Measurements from ENCODE around the gene SCNM1. TPM values are rescaled to one million over a fixed set of nuclear protein-coding genes. Genes with fewer than 3 reads are reported as not detected.

SCNM1 gene
- total RNA-seq, 1 donor from 2014 or later = 34.9 TPM

DNA sequence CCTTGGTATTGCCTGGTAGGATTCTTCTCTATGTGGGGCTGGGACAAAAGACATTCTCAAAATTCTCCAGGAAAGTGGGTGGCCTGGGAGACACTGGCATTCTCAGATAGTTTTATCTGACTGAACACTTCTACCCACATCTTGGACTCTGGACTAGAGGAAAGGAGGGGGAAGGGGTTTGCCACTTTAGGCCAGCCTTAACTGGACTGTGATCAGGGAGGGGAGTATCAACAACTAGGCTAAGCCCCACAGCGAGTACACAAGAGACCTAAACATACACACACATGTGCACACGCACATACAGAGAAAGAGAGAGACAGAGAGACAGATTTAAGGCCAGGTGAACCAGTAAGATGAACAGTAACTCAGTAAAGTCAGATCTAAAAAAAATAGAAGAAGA, 18.3 kb upstream of the SCNM1 start:
- H3K4me3 Mint-ChIP-seq = peak overlapping the region; percentile 79
- no peak overlapping the region for H3K27ac Mint-ChIP-seq
- no peaks in the 10 kb centered on the region for H3K36me3 Mint-ChIP-seq

GRCh38 chr1:151156515-151156819, 9.5 kb upstream of the SCNM1 start, which contains the start of gene TNFAIP8L2:
Gene TNFAIP8L2 (plus strand): TSS chr1:151156649. CDS start chr1:151158698, 2,049 bp downstream.
- H3K4me1 Mint-ChIP-seq = no peaks in the 10 kb centered on the region
- TF ChIP-seq, protein P1, sequence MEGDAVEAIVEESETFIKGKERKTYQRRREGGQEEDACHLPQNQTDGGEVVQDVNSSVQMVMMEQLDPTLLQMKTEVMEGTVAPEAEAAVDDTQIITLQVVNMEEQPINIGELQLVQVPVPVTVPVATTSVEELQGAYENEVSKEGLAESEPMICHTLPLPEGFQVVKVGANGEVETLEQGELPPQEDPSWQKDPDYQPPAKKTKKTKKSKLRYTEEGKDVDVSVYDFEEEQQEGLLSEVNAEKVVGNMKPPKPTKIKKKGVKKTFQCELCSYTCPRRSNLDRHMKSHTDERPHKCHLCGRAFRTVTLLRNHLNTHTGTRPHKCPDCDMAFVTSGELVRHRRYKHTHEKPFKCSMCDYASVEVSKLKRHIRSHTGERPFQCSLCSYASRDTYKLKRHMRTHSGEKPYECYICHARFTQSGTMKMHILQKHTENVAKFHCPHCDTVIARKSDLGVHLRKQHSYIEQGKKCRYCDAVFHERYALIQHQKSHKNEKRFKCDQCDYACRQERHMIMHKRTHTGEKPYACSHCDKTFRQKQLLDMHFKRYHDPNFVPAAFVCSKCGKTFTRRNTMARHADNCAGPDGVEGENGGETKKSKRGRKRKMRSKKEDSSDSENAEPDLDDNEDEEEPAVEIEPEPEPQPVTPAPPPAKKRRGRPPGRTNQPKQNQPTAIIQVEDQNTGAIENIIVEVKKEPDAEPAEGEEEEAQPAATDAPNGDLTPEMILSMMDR (IDR thresholded peaks at IDR 0.05; ENCODE audit: unreplicated experiment) = no peak
- DNase-seq (ENCODE audit: low spot score in 2 of 2, unreplicated experiment in 2 of 2) = no peak
- H3K36me3 Mint-ChIP-seq = peaks cover 21% of the 10 kb centered on the region
- no peaks in the 10 kb centered on the region for H3K27me3 Mint-ChIP-seq (ENCODE audit: low read depth)
- H3K4me3 Mint-ChIP-seq = no peak within 1 kb of the TSS
- no peak within 1 kb of the TSS for H3K27ac Mint-ChIP-seq
- H3K9me3 Mint-ChIP-seq = no peaks in the 10 kb centered on the region

More for the DNA sequence above, 18.3 kb upstream of the SCNM1 start:
- no peaks in the 10 kb centered on the region for H3K9me3 Mint-ChIP-seq
- H3K4me1 Mint-ChIP-seq = peaks cover 12% of the 10 kb centered on the region
- peaks cover 27% of the 10 kb centered on the region for H3K27me3 Mint-ChIP-seq (ENCODE audit: low read depth)
- DNase-seq (ENCODE audit: low spot score in 2 of 2, unreplicated experiment in 2 of 2) = no peak
- TF ChIP-seq, protein P1 (IDR thresholded peaks at IDR 0.05; ENCODE audit: unreplicated experiment) = no peak

GRCh38 chr1:151157067-151157531, 8.8 kb upstream of the SCNM1 start:
- Mint-ChIP-seq H3K9me3 (no peaks in the 10 kb centered on the region), H3K27ac (no peak overlapping the region), H3K4me3 (no peak overlapping the region), H3K27me3 (ENCODE audit: low read depth) (no peaks in the 10 kb centered on the region), H3K4me1 (no peaks in the 10 kb centered on the region), H3K36me3 (peaks cover 27% of the 10 kb centered on the region)
- TF ChIP-seq, protein P1 (IDR thresholded peaks at IDR 0.05; ENCODE audit: unreplicated experiment) = no peak
- DNase-seq (ENCODE audit: low spot score in 2 of 2, unreplicated experiment in 2 of 2) = no peak

- Mint-ChIP-seq H3K4me1 (no peaks in the 10 kb centered on the region), H3K27ac (no peak overlapping the region), H3K27me3 (ENCODE audit: low read depth) (no peaks in the 10 kb centered on the region), H3K36me3 (peaks cover 27% of the 10 kb centered on the region), H3K4me3 (no peak overlapping the region), H3K9me3 (no peaks in the 10 kb centered on the region)
- DNase-seq (ENCODE audit: low spot score in 2 of 2, unreplicated experiment in 2 of 2) = no peak
- TF ChIP-seq, protein P1 (IDR thresholded peaks at IDR 0.05; ENCODE audit: unreplicated experiment) = no peak
Measured at GRCh38 chr1:151158326-151158725, 7.6 kb upstream of the SCNM1 start.

DNA sequence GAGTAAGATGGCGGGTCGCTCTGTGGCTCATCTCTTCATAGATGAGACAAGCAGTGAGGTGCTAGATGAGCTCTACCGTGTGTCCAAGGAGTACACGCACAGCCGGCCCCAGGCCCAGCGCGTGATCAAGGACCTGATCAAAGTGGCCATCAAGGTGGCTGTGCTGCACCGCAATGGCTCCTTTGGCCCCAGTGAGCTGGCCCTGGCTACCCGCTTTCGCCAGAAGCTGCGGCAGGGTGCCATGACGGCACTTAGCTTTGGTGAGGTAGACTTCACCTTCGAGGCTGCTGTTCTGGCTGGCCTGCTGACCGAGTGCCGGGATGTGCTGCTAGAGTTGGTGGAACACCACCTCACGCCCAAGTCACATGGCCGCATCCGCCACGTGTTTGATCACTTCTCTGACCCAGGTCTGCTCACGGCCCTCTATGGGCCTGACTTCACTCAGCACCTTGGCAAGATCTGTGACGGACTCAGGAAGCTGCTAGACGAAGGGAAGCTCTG, 7.1 kb upstream of the SCNM1 start:
- Mint-ChIP-seq H3K4me3 (no peak overlapping the region), H3K27me3 (ENCODE audit: low read depth) (no peaks in the 10 kb centered on the region), H3K27ac (no peak overlapping the region), H3K9me3 (no peaks in the 10 kb centered on the region), H3K36me3 (peaks cover 27% of the 10 kb centered on the region), H3K4me1 (no peaks in the 10 kb centered on the region)
- TF ChIP-seq, protein P1 (IDR thresholded peaks at IDR 0.05; ENCODE audit: unreplicated experiment) = no peak
- DNase-seq (ENCODE audit: low spot score in 2 of 2, unreplicated experiment in 2 of 2) = no peak

GRCh38 chr1:151159373-151159772, 6.6 kb upstream of the SCNM1 start:
- no peak overlapping the region for H3K4me3 Mint-ChIP-seq
- no peaks in the 10 kb centered on the region for H3K27me3 Mint-ChIP-seq (ENCODE audit: low read depth)
- H3K4me1 Mint-ChIP-seq = peaks cover 4% of the 10 kb centered on the region
- no peak for DNase-seq (ENCODE audit: low spot score in 2 of 2, unreplicated experiment in 2 of 2)
- TF ChIP-seq, protein P1 (IDR thresholded peaks at IDR 0.05; ENCODE audit: unreplicated experiment) = no peak
- H3K36me3 Mint-ChIP-seq = peaks cover 25% of the 10 kb centered on the region
- H3K27ac Mint-ChIP-seq = no peak overlapping the region
- H3K9me3 Mint-ChIP-seq = no peaks in the 10 kb centered on the region
